PC-9 (cell line): ENCODE results near the gene DMAC2. TPM values are rescaled to one million over a fixed set of nuclear protein-coding genes. Genes with fewer than 3 reads are reported as not detected.
"Not testable (repeated sequence)": the region's sequence is repeated elsewhere in the genome, so short reads cannot be mapped to it uniquely, and the experiment has no call there.

ENCODE experiments used
- BruUV-seq: library from RNA; stranded (reverse); fragments of 400-500 nt; replicated peaks from 2 replicates; lab custom pipeline; 2021; lab: Mats Ljungman, UMichigan
- CTCF ChIA-PET: fragments of 300-600 bp; sonication (Branson Sonifier 250); formaldehyde crosslinking; loops from one replicate; lab custom pipeline; 2022; ENCODE audit warnings: antibody characterized with exemption; lab: Charles Lee
- POLR2A ChIA-PET: fragments of 300-600 bp; sonication (Branson Sonifier 250); formaldehyde crosslinking; loops from one replicate; lab custom pipeline; 2022; ENCODE audit warnings: antibody characterized with exemption; ENCODE audit not compliant: unreplicated experiment; lab: Charles Lee
- DNase-seq, 2 experiments: peaks; one replicate each; pipeline versions ENCODE4 v3.0.0 to v3.0.0-alpha.2; 2015 to 2022; ENCODE audit warnings: mixed read lengths in 1 of 2
- H2AFZ ChIP-seq: fragments of 200-600 bp; sonication (generic); 2 replicates; pipeline ENCODE4 v1.8.1; 2017; ENCODE audit warnings: antibody characterized with exemption
- H3F3A ChIP-seq: fragments of 200-600 bp; sonication (generic); 2 replicates; pipeline ENCODE4 v1.8.1; 2017; ENCODE audit warnings: antibody characterized with exemption, mild to moderate bottlenecking, low read depth; ENCODE audit not compliant: insufficient read depth
- H3K27ac ChIP-seq: fragments of 200-600 bp; sonication (generic); 2 replicates; pipeline ENCODE4 v1.6.1; 2016; ENCODE audit warnings: mixed run types
- H3K27me3 ChIP-seq: fragments of 200-600 bp; sonication (generic); 2 replicates; pipeline ENCODE4 v1.6.1; 2016; ENCODE audit warnings: low read depth, mixed run types; ENCODE audit not compliant: insufficient read depth
- H3K36me3 ChIP-seq: fragments of 200-600 bp; sonication (generic); 2 replicates; pipeline ENCODE4 v1.6.1; 2016; ENCODE audit warnings: low read depth, mixed run types
- H3K4me1 ChIP-seq: fragments of 200-600 bp; sonication (generic); replicated peaks from 2 replicates; pipeline ENCODE4 v1.6.1; 2016; ENCODE audit warnings: mixed run types; ENCODE audit not compliant: insufficient read depth
- H3K4me2 ChIP-seq: fragments of 200-600 bp; sonication (generic); 2 replicates; pipeline ENCODE4 v1.6.1; 2017; ENCODE audit warnings: mixed run types
- H3K4me3 ChIP-seq: fragments of 200-600 bp; sonication (generic); 2 replicates; pipeline ENCODE4 v1.6.1; 2016; ENCODE audit warnings: mixed run types
- H3K79me2 ChIP-seq: fragments of 200-600 bp; sonication (generic); 2 replicates; pipeline ENCODE4 v1.6.1; 2017; ENCODE audit warnings: low read depth, mixed run types
- H3K9me2 ChIP-seq: fragments of 200-600 bp; sonication (generic); 2 replicates; pipeline ENCODE4 v1.8.1; 2017; ENCODE audit warnings: mild to moderate bottlenecking; ENCODE audit not compliant: insufficient read depth
- H3K9me3 ChIP-seq: fragments of 200-600 bp; sonication (generic); 2 replicates; pipeline ENCODE4 v1.8.1; 2016; ENCODE audit warnings: low read depth; ENCODE audit not compliant: insufficient read depth
- H4K20me1 ChIP-seq: fragments of 200-600 bp; sonication (generic); 2 replicates; pipeline ENCODE4 v1.8.1; 2017; ENCODE audit not compliant: insufficient read depth
- CTCF ChIP-seq: fragments of 200-600 bp; sonication (generic); conservative IDR thresholded peaks from 2 replicates; pipeline ENCODE4 v1.6.1; 2017; ENCODE audit warnings: mixed run types, antibody characterized with exemption, mild to moderate bottlenecking, moderate library complexity
- EZH2 ChIP-seq: fragments of 200-600 bp; sonication (generic); IDR thresholded peaks from 2 replicates; pipeline ENCODE4 v1.8.0; 2017; ENCODE audit warnings: antibody characterized with exemption, low read depth
- intact Hi-C: fragments of 100-400 bp; cut with micrococcal nuclease; formaldehyde crosslinking; loops from one replicate; pipeline ENCODE4 v1.10.0; 2022; ENCODE audit not compliant: unreplicated experiment
- total RNA-seq: library from RNA; stranded (reverse); gene quantifications from 2 replicates; pipeline ENCODE4 v1.2.3, GENCODE V29; 2021

The DMAC2 gene
- total RNA-seq, 1 experiment from 2014 or later, result 38.6 TPM

GRCh38 chr19:41437944-41438574 is 1.7 kb downstream of the DMAC2 start:
- no peak for DNase-seq
- Histone ChIP-seq H3K4me1 (peaks cover 7% of the 10 kb centered on the region; the same call in 1 of the 2 replicates), H4K20me1 (no peaks in the 10 kb centered on the region), H3K4me3 (no peak overlapping the region), H3K9me2 (no peaks in the 10 kb centered on the region), H3K4me2 (no peak overlapping the region), H3K79me2 (peaks cover 6% of the 10 kb centered on the region; the same call in 1 of the 2 replicates), H3K9me3 (no peaks in the 10 kb centered on the region; the same call in 1 of the 2 replicates), H2AFZ (no peak overlapping the region), H3K36me3 (no peaks in the 10 kb centered on the region), H3K27ac (no peak overlapping the region), H3K27me3 (no peaks in the 10 kb centered on the region), H3F3A (peaks cover 3% of the 10 kb centered on the region; the same call in 1 of the 2 replicates)
- BruUV-seq, result no TSS peak
- ChIA-PET CTCF (interaction anchor here (0.5 kb wide), 1 partner anchor 72 kb away, joined by 7 read pairs; no protein-coding TSS in a partner anchor), POLR2A (no interaction called here)
- TF ChIP-seq CTCF (no peak), EZH2 (no peak)
- intact Hi-C loops, result loop anchor here (10.0 kb wide), 1 partner anchor 83 kb away; the partner anchor contains the start of gene TGFB1

- Histone ChIP-seq H3K4me3 (no peak overlapping the region), H3K79me2 (peaks cover 6% of the 10 kb centered on the region; the same call in 1 of the 2 replicates), H3K9me2 (no peaks in the 10 kb centered on the region), H3K36me3 (no peaks in the 10 kb centered on the region), H3K4me1 (peaks cover 7% of the 10 kb centered on the region; the same call in 1 of the 2 replicates), H2AFZ (no peak overlapping the region), H3K9me3 (no peaks in the 10 kb centered on the region; the same call in 1 of the 2 replicates), H3K27ac (no peak overlapping the region), H3F3A (peaks cover 3% of the 10 kb centered on the region; the same call in 1 of the 2 replicates), H3K4me2 (no peak overlapping the region), H3K27me3 (no peaks in the 10 kb centered on the region), H4K20me1 (no peaks in the 10 kb centered on the region)
- no TSS peak for BruUV-seq
- intact Hi-C loops, result loop anchor here (10.0 kb wide), 1 partner anchor 82 kb away; the partner anchor contains the start of gene TGFB1
- ChIA-PET POLR2A (interaction anchor here (0.5 kb wide), 1 partner anchor 15 kb away, joined by 3 read pairs; no protein-coding TSS in a partner anchor), CTCF (no interaction called here)
- TF ChIP-seq EZH2, result no peak
- TF ChIP-seq CTCF, result no peak
- no peak for DNase-seq
Measured at GRCh38 chr19:41436674-41436951, 3.1 kb downstream of the DMAC2 start.

- intact Hi-C loops, result loop anchor here (10.0 kb wide), 1 partner anchor 81 kb away; the partner anchor contains the start of gene TGFB1
- H3K79me2 ChIP-seq, result peaks cover 6% of the 10 kb centered on the region; the same call in 1 of the 2 replicates
- no peak overlapping the region for H2AFZ ChIP-seq
- H3K4me1 ChIP-seq, result peaks cover 7% of the 10 kb centered on the region; the same call in 1 of the 2 replicates
- peaks cover 3% of the 10 kb centered on the region; the same call in 1 of the 2 replicates for H3F3A ChIP-seq
- H3K27me3 ChIP-seq, result no peaks in the 10 kb centered on the region
- POLR2A ChIA-PET, result interaction anchor here (0.5 to 0.6 kb wide), 2 partner anchors 15 to 1112 kb away, joined by 3 read pairs; no protein-coding TSS in a partner anchor
- no peak overlapping the region for H3K4me3 ChIP-seq
- no peak for DNase-seq
- no peak overlapping the region for H3K27ac ChIP-seq
- no peak for TF ChIP-seq CTCF
- H4K20me1 ChIP-seq, result no peaks in the 10 kb centered on the region
- H3K4me2 ChIP-seq, result no peak overlapping the region
- no peaks in the 10 kb centered on the region; the same call in 1 of the 2 replicates for H3K9me3 ChIP-seq
- BruUV-seq, result no TSS peak
- no peaks in the 10 kb centered on the region for H3K36me3 ChIP-seq
- H3K9me2 ChIP-seq, result no peaks in the 10 kb centered on the region
- CTCF ChIA-PET, result interaction anchor here (0.6 kb wide), 1 partner anchor 834 kb away, joined by 3 read pairs; no protein-coding TSS in a partner anchor
Measured at GRCh38 chr19:41435936-41436673, 3.6 kb downstream of the DMAC2 start.

GRCh38 chr19:41435376-41435775 is 4.3 kb downstream of the DMAC2 start:
- H4K20me1 ChIP-seq, H3F3A ChIP-seq, DNase-seq, H3K27me3 ChIP-seq, H3K79me2 ChIP-seq, H3K27ac ChIP-seq, BruUV-seq, H3K9me3 ChIP-seq, H3K9me2 ChIP-seq, H2AFZ ChIP-seq, H3K36me3 ChIP-seq, H3K4me2 ChIP-seq, H3K4me3 ChIP-seq, H3K4me1 ChIP-seq: not testable (repeated sequence)
- ChIA-PET CTCF (interaction anchor here (0.6 kb wide), 2 partner anchors 8 to 834 kb away, joined by 3 to 15 read pairs; partner anchors contain the start of gene B3GNT8), POLR2A (interaction anchor here (0.6 kb wide), 1 partner anchor 1111 kb away, joined by 3 read pairs; no protein-coding TSS in a partner anchor)
- intact Hi-C loops, result loop anchor here (10.0 kb wide), 1 partner anchor 81 kb away; the partner anchor contains the start of gene TGFB1
